Embryonic facial prominence (tissue), 1 donor: ENCODE results near the gene DRC7.

Experiments
- DNase-seq: peaks from one replicate; pipeline ENCODE4 v3.0.0-alpha.2; 2016; ENCODE audit errors: extremely low spot score

Gene DRC7

GRCh38 chr16:57750796-57751538 is 56.4 kb downstream of the DRC7 start:
- DNase-seq, result no peak

DNA sequence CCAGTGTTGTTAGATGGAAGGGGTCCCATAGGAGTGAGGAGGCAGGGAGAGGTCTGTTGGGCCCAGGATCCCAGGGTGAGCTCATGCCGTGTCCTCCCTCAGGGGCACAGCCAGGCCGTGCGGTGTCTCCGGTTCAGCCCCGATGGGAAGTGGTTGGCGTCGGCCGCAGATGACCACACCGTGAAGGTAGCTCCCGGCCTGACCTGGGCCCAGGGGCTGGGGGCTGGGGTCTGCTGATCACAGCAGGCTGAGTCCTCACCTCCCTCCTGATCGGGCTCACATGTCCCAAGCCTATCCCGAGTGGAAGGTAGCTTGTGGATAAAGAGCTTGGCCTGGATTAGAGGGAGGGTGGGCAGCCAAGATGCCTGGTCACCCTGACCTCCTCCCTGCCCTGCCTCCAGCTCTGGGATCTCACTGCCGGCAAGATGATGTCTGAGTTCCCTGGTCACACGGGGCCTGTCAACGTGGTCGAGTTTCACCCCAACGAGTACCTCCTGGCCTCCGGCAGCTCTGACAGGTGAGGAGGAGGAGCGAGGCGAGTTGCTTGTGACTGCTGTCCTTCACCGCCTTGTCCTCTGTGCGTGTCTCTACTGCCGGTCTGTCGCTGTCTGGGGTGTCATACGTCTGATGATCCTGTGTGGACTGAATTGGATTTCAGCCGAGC is 57.1 kb downstream of the DRC7 start:
- no peak for DNase-seq

DNA sequence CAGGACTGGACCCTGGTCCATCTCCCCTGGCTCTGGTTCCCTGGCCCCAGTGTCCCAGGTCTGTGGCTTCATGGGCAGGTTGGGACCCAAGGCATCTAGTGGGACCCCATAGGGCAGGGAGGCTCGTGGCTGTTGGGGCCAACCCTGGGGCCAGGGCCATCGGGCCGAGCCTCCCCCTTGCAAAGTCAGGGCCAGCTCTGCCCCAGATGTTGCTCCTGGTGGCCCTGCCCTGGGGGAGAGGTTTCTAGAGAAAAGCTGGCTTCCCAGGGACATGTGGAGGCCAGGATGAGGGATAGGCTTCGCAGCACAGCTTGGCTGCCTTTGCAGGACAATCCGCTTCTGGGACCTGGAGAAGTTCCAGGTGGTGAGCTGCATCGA is 57.6 kb downstream of the DRC7 start:
- DNase-seq, result no peak

DNA sequence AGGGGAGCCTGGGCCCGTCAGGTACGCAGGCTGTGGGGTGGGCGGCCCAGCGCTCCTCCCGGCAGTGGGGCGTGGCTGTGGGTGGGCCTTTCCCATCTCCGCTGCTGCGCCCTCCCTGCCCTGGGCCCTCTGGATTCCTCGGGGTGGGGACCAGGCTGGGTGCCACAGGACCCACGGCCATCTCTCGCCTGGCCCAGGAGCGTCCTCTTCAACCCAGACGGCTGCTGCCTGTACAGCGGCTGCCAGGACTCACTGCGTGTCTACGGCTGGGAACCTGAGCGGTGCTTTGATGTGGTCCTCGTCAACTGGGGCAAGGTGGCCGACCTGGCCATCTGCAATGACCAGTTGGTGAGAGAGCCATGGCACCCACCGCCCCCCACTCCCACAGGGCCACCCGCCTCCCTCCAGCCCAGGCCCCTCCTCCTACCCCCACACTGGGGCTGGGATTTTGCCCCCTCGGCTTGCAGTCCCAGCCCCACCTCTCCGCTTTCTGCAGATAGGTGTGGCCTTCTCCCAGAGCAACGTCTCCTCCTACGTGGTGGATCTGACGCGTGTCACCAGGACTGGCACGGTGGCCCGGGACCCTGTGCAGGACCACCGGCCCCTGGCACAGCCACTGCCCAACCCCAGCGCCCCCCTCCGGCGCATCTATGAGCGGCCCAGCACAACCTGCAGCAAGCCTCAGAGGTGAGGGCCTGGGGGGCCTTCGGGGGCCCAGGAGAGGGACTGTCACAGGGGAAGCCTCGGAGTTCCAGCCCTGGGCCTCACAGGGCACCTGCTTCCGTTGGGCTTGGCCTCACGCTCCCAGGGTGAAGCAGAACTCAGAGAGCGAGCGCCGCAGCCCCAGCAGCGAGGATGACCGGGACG is 58.2 kb downstream of the DRC7 start:
- no peak for DNase-seq

DNA sequence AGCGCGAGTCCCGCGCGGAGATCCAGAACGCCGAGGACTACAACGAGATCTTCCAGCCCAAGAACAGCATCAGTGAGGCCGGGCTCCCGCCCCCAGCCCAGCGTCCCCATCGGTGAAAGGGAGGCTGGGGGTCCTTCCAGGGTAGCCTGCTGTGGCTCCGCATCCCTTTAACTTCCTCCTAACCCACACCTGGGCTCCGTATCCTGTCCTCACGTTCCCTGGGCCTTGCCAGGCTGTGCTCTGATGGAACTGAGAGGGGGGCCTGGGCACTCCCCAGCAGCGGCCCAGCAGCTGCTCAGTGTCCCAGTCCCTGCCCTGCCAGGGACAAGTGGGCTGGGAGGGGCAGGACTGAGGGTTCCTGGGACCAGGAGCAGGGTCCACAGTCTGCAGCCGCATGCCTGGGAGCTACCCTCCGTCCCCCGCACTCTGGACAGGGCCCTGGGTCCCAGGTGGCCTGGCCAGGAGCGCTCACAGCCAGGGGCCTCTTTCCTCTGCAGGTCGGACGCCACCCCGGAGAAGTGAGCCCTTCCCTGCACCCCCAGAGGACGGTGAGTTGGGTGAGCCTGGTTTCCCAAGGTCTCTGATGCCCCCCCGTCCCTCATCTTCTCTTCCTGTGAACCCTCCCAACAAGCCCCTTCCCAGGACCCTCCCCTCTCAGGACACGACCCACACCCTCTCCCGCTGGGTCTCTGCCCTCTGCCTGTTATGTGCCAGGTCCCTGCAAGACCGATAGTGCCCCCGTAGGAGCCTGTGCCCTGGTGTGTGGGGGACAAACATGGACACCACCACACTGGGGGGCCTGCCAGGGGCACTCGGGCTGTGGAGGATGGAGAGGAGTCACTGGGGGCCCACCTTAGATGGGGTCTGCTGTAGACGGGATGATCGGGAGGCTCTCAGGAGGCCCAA is 59.1 kb downstream of the DRC7 start:
- no peak for DNase-seq

DNA sequence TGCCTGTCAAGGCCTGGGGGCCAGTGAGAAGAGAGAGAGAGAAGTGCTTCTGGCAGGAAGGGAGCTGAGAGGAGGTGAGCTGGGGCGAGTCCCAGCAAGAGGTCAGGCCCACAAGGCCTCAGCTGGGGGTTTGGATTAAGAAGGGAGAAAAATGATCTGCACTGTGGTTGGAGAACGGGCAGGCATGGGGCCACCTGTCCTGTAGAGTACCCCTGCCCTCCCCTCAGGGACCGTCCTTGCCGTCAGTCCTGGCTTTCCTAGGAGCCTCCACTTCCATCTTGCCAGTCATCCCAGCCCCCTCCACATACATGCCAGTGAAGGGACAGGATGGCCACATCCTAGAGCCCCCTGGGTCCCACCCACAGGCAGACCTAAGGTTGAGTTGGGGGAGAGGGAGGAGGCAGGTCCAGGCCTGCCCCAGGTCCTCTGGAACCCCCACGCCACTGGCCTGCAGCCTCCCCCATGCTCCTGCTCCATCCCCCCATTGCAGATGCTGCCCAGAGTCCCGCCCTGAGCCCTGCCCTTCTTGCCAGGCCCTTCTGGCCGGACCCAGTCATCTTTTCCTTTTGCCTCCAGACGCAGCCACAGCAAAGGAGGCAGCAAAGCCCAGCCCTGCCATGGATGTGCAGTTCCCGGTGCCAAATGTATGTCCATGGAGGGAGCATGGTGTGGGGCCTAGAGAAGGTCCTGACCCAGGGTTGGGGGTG is 59.9 kb downstream of the DRC7 start:
- no peak for DNase-seq

GRCh38 chr16:57755061-57755684 is 60.6 kb downstream of the DRC7 start:
- no peak for DNase-seq

- no peak for DNase-seq
Measured at GRCh38 chr16:57755726-57756423, 61.3 kb downstream of the DRC7 start.

GRCh38 chr16:57756424-57757325 is 62.1 kb downstream of the DRC7 start:
- no peak for DNase-seq

DNA sequence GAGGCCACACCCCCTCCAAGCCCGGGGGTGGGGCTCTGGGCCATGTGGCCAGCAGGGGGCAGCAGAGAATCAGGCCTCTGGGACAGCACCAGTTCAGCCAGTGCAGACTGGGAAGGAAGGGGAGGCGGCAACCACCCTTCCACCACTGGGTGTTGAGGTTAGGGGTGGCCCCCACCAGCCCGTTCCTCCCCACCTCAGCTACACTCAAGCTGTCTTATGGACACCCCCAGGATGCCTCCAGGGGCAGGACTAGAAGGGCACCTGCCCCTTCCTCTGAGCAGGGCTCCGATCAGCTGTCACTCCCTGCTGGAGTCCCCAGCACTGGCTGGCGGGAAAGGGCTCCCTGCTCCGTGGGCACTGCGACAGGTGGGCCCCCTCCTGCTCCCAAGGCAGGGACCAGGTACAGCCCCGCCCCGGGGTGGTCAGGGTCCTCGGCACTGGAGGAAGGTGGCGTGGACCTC is 62.8 kb downstream of the DRC7 start:
- no peak for DNase-seq

GRCh38 chr16:57757883-57758282 is 63.3 kb downstream of the DRC7 start:
- no peak for DNase-seq

GRCh38 chr16:57758331-57759117 is 63.9 kb downstream of the DRC7 start:
- no peak for DNase-seq

GRCh38 chr16:57759131-57759530 is 64.5 kb downstream of the DRC7 start:
- no peak for DNase-seq

DNA sequence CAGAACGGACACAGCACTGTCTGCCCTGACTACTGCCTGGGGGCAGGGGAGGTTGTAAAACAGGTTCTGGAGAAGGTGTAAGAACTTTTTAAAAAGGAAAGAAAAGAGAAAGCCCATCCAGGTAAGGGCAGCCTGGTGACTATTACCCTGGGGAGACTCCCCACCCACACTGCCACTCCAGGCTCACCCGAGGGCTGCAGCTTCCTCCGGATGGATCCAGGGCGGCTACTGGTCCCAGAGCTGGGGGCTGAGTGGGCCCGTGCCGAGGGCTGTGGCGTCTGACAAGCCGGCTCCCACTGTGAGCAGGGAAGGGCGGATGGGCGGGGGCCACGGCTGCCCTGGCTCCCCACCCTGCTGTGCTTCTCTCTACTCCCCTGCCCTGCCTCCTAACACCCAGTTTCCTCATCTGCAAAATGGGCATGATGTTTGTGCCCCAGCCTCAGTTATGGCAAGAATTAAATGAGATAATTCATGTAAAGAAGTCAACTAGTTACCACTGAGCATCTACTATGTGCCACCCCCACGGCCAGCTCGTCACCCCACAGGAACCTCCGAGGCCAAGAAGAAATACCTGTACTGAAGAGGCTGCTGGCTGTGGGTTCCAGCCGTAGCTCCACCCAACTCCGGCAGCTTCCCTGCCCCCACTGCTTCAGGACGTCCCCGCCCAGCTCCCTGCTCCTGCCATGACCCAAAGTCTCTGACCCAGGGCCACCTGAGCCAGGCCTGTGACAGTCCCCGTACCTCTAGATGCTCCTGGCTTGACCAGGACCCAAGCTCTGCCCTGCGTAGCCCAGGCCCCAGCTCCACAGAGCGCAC is 65.1 kb downstream of the DRC7 start:
- DNase-seq, result no peak

GRCh38 chr16:57760357-57761160 is 66.0 kb downstream of the DRC7 start:
- DNase-seq, result no peak

DNA sequence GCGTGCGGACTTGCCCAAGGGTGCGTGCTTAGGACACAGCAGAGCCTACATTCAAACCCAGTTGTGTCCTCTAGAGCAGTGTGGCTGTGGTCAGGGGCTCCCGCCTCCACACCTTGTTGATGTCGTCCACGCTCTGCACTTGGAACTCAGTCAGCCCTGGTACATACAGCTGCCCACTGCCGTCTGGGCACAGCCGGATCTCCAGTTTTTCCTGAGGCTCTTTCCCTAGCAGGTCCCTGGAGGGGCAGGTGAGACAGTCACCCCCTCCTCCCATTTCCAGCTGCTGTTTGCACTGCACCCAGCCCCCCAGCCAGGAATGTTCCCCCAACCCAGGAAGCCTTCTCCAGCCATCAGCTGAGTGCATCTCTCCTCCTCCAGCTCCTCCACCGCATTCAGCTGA is 66.7 kb downstream of the DRC7 start:
- no peak for DNase-seq
